NOMO-1 treated with dmso at 0.1 percent for 144 hours (cell line): ENCODE results near the gene DGKB.

Experiments used
- DNase-seq: peaks from one replicate; lab custom pipeline; 2025; ENCODE audit not compliant: unreplicated experiment; lab: John Stamatoyannopoulos, UW

Gene DGKB

GRCh38 chr7:14902589-14903067 lies at the start of gene DGKB:
Gene DGKB (minus strand): TSS chr7:14902751.
- no peak for DNase-seq

GRCh38 chr7:14950013-14950412 lies 47.5 kb upstream of the DGKB start:
- no peak for DNase-seq

DNA sequence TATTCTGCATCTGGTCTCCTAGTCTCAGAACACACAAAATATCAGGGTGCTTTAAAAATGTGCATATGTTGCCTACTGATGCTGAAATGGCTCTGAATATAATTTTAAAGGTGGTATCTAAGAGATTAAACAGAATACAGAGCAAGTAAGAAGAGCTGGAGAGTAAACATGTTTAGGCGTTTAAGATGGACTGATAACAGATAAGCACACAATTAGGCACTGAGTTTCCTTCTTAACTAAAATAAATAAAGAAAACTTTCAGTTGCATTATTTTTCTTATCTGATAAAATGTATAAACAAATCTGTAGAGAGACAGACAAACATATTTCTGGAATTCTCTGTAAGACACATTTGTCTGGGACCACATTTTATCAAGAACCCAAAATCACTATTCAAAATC lies 35.6 kb upstream of the DGKB start:
- no peak for DNase-seq

DNA sequence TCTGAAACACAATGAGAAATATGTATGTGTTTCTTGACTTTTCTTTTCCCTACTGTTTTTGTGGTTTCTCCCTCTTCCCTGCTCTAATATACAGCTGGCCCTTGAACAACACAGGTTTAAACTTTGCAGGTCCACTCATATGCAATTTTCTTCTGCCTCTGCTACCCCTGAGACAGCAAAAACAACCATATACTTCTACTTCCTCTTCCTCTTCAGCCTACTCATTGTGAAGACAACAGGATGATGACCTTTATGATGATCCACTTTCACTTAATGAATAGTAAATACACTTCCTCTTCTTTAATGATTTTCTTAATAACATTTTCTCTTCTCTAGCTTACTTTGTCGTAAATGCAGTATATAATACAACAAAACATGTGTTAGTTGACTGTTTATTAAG lies 35.0 kb upstream of the DGKB start:
- DNase-seq: no peak

DNA sequence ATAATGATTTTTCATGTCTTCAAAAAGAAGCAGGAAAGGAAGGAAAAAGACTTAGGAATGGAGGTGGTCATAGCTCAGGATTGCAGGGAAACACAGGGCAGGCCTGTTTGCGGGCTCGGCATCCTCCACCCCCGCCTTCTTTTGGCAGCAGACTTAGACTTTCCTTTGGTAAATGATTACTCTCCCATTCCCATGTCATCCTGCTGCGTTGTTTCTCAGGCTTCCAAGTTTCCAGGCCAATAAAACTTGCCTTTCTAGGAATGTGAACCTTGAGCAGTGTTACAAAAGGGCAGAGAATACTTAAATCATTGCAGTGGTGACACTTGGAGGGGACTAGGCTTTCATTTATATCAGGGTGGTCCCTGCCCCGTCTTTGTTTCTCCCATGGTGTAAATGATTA lies 34.0 kb upstream of the DGKB start:
- no peak for DNase-seq

- DNase-seq: no peak
Measured at GRCh38 chr7:14934839-14935238, 32.3 kb upstream of the DGKB start.

GRCh38 chr7:14931511-14932215 lies 29.1 kb upstream of the DGKB start:
- no peak for DNase-seq

DNA sequence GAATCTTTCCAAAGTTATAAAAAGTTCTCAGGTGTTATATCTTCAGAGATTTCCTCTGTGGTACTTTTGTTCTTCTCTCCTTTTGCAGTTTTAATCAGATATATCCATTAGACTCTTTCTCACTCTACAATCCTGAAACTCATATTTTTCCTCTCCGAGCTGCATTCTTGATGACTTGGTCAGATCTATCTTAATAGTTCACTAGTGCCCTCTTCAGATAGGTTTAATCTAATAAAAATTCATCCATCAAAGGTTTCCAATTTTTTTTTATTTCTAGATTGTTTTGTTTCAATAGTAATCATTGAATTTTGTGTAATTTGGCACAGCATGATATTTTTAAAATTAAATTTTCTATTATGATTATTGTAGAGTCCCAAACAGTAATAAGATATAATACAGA lies 21.8 kb upstream of the DGKB start:
- DNase-seq: no peak

GRCh38 chr7:14911077-14911476 lies 8.5 kb upstream of the DGKB start:
- DNase-seq: no peak

GRCh38 chr7:14908697-14909096 lies 6.1 kb upstream of the DGKB start:
- no peak for DNase-seq

DNA sequence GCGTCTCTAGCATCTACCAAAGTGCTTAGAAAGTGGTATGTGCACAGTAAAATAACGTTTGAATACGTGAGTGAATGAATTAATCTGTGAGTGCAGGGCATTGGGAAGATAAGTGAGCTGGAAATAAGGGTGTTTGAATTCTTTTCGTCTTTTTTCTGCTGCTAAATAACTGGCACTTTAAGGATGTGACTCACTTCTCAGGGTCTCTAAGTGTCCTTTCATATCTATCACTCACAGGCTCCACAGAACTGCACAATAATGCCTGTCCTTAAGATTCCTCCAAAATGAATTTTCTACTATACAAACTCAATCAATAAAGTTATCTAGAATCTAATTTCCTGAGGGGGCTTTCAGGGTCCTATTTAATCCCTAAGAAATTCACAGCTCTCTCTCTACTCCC lies 3.2 kb upstream of the DGKB start:
- no peak for DNase-seq

- DNase-seq: no peak
Measured at GRCh38 chr7:14900051-14900450, 2.5 kb downstream of the DGKB start.

- DNase-seq: no peak
Measured at GRCh38 chr7:14899030-14899429, 3.5 kb downstream of the DGKB start.

- no peak for DNase-seq
Measured at GRCh38 chr7:14896461-14896860, 6.1 kb downstream of the DGKB start.

DNA sequence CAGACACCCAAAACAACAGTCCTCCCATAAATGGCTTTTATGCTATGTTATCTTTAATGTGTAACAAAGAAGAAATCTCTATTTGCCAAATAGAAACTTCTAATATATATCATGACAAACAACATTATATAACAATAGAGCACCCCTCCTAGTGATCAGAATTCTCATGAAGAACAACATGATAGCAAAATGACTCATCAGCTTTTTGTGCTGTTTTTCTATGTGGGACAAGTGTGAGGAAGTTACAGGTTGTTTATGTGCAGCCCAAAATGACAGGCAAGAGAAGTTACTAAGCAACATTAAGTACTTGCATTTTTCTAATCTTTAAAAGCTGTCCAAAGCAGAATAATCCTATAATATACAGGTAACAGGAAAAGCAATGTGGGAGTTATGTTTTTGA lies 7.7 kb downstream of the DGKB start:
- DNase-seq: no peak

DNA sequence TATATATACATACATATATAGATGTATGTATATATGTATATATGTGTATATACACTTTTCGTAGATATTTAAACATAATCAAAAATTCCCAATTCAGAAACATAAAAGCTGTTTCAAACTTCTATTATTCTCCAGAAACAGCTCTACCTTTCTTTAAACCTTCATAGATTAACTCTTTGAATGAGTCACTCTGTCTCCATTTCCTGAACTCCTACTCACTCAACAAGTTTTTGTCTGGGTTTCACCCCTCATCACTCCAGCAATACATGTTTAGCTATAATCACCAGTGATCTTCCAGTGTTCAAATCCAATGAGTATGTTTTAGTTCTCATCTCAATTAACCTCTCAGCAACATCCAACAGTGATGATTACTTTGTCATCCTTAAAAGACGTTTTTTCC lies 9.6 kb downstream of the DGKB start:
- no peak for DNase-seq

DNA sequence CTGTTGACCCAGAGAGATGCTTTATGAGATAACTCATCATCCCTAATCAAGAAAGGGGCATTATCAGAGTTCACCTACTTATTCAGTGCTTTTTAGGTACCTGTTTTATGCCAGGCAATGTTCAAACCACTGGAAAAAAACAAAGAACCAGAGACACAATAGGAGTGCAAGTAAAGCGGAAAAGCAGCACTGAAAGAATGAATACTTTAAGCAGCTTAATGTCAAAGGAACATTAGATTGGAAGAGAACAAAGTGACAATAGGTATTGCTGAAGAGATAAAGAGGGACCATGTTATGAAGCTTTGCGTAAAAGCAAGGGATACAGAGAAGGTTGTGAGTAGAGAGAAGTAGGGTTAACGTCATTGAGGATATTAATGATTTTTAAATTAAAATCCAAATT lies 11.3 kb downstream of the DGKB start:
- no peak for DNase-seq

- no peak for DNase-seq
Measured at GRCh38 chr7:14888962-14889361, 13.6 kb downstream of the DGKB start.

- no peak for DNase-seq
Measured at GRCh38 chr7:14886533-14886932, 16.0 kb downstream of the DGKB start.

- DNase-seq: no peak
Measured at GRCh38 chr7:14875941-14876587, 26.5 kb downstream of the DGKB start.

- DNase-seq: no peak
Measured at GRCh38 chr7:14871880-14872279, 30.7 kb downstream of the DGKB start.

- DNase-seq: no peak
Measured at GRCh38 chr7:14870394-14870793, 32.2 kb downstream of the DGKB start.

GRCh38 chr7:14868937-14869336 lies 33.6 kb downstream of the DGKB start:
- DNase-seq: no peak
